ENCODE results near the gene C1QTNF6.

DNA sequence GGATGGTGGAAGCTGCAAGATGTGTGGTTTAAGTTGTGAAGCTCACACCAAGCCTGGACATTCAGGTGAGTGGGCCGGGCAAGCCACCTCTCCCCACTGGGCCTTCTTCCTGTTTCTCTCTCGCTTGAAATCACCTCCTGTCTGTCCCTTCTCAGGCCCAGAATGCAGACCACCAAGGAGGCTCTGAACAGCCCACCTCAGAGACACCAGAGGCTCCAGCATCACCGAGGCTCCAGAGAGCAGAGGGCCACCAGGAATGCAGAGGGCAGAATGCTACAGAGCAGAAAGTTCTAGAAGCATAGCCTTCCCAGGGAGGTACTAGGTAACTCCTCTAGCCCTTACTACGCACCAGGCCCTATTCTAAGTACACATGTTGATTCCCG is 23.6 kb downstream of the C1QTNF6 start:
- TF ChIP-seq, protein P1, sequence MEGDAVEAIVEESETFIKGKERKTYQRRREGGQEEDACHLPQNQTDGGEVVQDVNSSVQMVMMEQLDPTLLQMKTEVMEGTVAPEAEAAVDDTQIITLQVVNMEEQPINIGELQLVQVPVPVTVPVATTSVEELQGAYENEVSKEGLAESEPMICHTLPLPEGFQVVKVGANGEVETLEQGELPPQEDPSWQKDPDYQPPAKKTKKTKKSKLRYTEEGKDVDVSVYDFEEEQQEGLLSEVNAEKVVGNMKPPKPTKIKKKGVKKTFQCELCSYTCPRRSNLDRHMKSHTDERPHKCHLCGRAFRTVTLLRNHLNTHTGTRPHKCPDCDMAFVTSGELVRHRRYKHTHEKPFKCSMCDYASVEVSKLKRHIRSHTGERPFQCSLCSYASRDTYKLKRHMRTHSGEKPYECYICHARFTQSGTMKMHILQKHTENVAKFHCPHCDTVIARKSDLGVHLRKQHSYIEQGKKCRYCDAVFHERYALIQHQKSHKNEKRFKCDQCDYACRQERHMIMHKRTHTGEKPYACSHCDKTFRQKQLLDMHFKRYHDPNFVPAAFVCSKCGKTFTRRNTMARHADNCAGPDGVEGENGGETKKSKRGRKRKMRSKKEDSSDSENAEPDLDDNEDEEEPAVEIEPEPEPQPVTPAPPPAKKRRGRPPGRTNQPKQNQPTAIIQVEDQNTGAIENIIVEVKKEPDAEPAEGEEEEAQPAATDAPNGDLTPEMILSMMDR (conservative IDR thresholded peaks at IDR 0.05; ENCODE audit: low read length), result no peak
- no peak for TF ChIP-seq EZH2phosphoT487 (IDR thresholded peaks at IDR 0.05; ENCODE audit: borderline replicate concordance)

All from Loucy (cell line).